ENCODE measurements around the gene VWC2L.

DNA sequence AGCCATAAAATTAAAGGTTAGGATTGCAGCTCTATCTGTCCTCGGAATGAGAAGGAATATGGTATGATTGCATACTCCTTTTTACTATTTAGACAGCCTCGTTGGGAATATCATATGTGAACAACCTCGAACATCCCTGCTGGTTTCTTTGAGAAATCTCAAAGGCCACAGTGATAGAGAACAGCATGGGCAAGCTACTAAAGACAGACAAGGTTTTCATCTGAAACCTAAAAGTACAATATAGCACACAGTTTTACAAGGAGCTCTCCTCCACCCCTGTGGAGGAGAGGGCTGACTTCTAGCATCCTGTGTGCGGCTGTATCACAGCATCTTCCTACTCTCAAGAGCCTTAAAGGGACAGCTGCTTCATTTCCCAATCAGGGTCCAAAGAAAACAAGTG, 104.3 kb downstream of the VWC2L start:
- TF ChIP-seq, protein P1, sequence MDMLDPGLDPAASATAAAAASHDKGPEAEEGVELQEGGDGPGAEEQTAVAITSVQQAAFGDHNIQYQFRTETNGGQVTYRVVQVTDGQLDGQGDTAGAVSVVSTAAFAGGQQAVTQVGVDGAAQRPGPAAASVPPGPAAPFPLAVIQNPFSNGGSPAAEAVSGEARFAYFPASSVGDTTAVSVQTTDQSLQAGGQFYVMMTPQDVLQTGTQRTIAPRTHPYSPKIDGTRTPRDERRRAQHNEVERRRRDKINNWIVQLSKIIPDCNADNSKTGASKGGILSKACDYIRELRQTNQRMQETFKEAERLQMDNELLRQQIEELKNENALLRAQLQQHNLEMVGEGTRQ (IDR thresholded peaks at IDR 0.05) = no peak
- TF ChIP-seq POLR2A (IDR thresholded peaks at IDR 0.05; ENCODE audit: low read length) (no peak), NR3C1 (IDR thresholded peaks at IDR 0.05) (no peak), CTCF (IDR thresholded peaks at IDR 0.05) (no peak), HMGXB4 (CRISPR knock-in tag; IDR thresholded peaks at IDR 0.05; ENCODE audit: borderline replicate concordance) (no peak), BCL3 (IDR thresholded peaks at IDR 0.05) (no peak), ELK1 (IDR thresholded peaks at IDR 0.05; ENCODE audit: low read depth, low read length) (no peak), FOXS1 (CRISPR knock-in tag; IDR thresholded peaks at IDR 0.05) (no peak), ESRRA (IDR thresholded peaks at IDR 0.05; ENCODE audit: borderline replicate concordance, low read length) (no peak), EP300 (IDR thresholded peaks at IDR 0.05) (no peak), SREBF2 (IDR thresholded peaks at IDR 0.05) (no peak)
- TF ChIP-seq, protein P2, sequence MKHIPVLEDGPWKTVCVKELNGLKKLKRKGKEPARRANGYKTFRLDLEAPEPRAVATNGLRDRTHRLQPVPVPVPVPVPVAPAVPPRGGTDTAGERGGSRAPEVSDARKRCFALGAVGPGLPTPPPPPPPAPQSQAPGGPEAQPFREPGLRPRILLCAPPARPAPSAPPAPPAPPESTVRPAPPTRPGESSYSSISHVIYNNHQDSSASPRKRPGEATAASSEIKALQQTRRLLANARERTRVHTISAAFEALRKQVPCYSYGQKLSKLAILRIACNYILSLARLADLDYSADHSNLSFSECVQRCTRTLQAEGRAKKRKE (CRISPR knock-in tag; IDR thresholded peaks at IDR 0.05; ENCODE audit: low read depth) = no peak
- TF ChIP-seq, protein P3, sequence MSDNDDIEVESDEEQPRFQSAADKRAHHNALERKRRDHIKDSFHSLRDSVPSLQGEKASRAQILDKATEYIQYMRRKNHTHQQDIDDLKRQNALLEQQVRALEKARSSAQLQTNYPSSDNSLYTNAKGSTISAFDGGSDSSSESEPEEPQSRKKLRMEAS (IDR thresholded peaks at IDR 0.05) = no peak
